Keratinocyte (primary cell): ENCODE measurements around the gene ACHE.

Source experiments
- EZH2 ChIP-seq: IDR thresholded peaks from one replicate; pipeline ENCODE4 v1.6.1; 2012; ENCODE audit warnings: inconsistent platforms, mild to moderate bottlenecking, low read length, moderate library complexity
- TF ChIP-seq, protein P1 (sequence below), 3 experiments: IDR thresholded peaks in 1 of 3; conservative IDR thresholded peaks in 1 of 3; optimal IDR thresholded peaks in 1 of 3; 2 replicates in 2 of 3; 3 replicates in 1 of 3; pipeline versions ENCODE3 to v1.5.1; 2011; ENCODE audit warnings: low read length in 3 of 3, mild to moderate bottlenecking in 3 of 3, moderate library complexity in 2 of 3, control low read depth in 1 of 3, inconsistent platforms in 1 of 3; ENCODE audit not compliant: insufficient read depth in 2 of 3; ENCODE audit errors: extremely low read depth in 1 of 3

GRCh38 chr7:100921039-100921438, 25.4 kb upstream of the ACHE start:
- TF ChIP-seq, protein P1, sequence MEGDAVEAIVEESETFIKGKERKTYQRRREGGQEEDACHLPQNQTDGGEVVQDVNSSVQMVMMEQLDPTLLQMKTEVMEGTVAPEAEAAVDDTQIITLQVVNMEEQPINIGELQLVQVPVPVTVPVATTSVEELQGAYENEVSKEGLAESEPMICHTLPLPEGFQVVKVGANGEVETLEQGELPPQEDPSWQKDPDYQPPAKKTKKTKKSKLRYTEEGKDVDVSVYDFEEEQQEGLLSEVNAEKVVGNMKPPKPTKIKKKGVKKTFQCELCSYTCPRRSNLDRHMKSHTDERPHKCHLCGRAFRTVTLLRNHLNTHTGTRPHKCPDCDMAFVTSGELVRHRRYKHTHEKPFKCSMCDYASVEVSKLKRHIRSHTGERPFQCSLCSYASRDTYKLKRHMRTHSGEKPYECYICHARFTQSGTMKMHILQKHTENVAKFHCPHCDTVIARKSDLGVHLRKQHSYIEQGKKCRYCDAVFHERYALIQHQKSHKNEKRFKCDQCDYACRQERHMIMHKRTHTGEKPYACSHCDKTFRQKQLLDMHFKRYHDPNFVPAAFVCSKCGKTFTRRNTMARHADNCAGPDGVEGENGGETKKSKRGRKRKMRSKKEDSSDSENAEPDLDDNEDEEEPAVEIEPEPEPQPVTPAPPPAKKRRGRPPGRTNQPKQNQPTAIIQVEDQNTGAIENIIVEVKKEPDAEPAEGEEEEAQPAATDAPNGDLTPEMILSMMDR (optimal IDR thresholded peaks at IDR 0.05 in 1 of 3, IDR thresholded peaks at IDR 0.05 in 1 of 3, conservative IDR thresholded peaks at IDR 0.05 in 1 of 3; ENCODE audit: extremely low read depth in 1 of 3, insufficient read depth in 2 of 3, low read length in 3 of 3), result no peak
- TF ChIP-seq EZH2, result no peak
